WTC11 (cell line): ENCODE data around the gene MCIDAS. TPM values are rescaled to one million over a fixed set of nuclear protein-coding genes. Genes with fewer than 3 reads are reported as not detected.

ENCODE experiments used
- ATAC-seq: fragments of 200-7000 bp; cut with Tn5 transposase; 2 replicates; pipeline ENCODE4 v1.10.0; 2021; ENCODE audit warnings: mild to moderate bottlenecking, moderate library complexity
- CTCF ChIA-PET: fragments of 300-600 bp; sonication (Branson Sonifier 250); formaldehyde crosslinking; loops from one replicate; lab custom pipeline; 2021; ENCODE audit warnings: antibody characterized with exemption; lab: Charles Lee
- POLR2A ChIA-PET: fragments of 350-600 bp; sonication (Branson Sonifier 250); formaldehyde crosslinking; loops from one replicate; lab custom pipeline; 2021; ENCODE audit warnings: antibody characterized with exemption; lab: Charles Lee
- DNase-seq: peaks from one replicate; pipeline ENCODE4 v3.0.0; 2021; ENCODE audit warnings: low spot score
- H3K27ac Mint-ChIP-seq: 2 replicates; pipeline ENCODE4 v1.8.0; 2021; ENCODE audit warnings: mixed read lengths
- H3K27me3 Mint-ChIP-seq: 2 replicates; pipeline ENCODE4 v1.8.0; 2021; ENCODE audit warnings: low read depth, mild to moderate bottlenecking, moderate library complexity, mixed read lengths
- H3K36me3 Mint-ChIP-seq: 2 replicates; pipeline ENCODE4 v1.8.0; 2021; ENCODE audit warnings: mixed read lengths
- H3K4me1 Mint-ChIP-seq: 2 replicates; pipeline ENCODE4 v1.8.0; 2022; ENCODE audit warnings: mixed read lengths
- H3K4me3 Mint-ChIP-seq: 2 replicates; pipeline ENCODE4 v1.8.0; 2021; ENCODE audit warnings: mild to moderate bottlenecking, moderate library complexity, mixed read lengths
- H3K9me3 Mint-ChIP-seq: 2 replicates; pipeline ENCODE4 v1.8.0; 2021; ENCODE audit warnings: mixed read lengths
- AR ChIP-seq: fragments of 250-450 bp; sonication (Bioruptor Pico); IDR thresholded peaks from 2 replicates; pipeline ENCODE4 v1.9.0; 2021; ENCODE audit warnings: mild to moderate bottlenecking
- CBFB ChIP-seq: sonication (generic); formaldehyde crosslinking; IDR thresholded peaks from 2 replicates; pipeline ENCODE4 v1.8.1; 2022; ENCODE audit warnings: mild to moderate bottlenecking, low read depth, missing genetic modification reagents
- E2F5 ChIP-seq: sonication (generic); formaldehyde crosslinking; IDR thresholded peaks from 2 replicates; pipeline ENCODE4 v1.8.1; 2022; ENCODE audit warnings: mild to moderate bottlenecking, moderate library complexity, missing genetic modification reagents
- ELF4 ChIP-seq: sonication (generic); formaldehyde crosslinking; IDR thresholded peaks from 2 replicates; pipeline ENCODE4 v1.8.1; 2022; ENCODE audit warnings: low read depth, mild to moderate bottlenecking, moderate library complexity, missing genetic modification reagents
- FOXP4 ChIP-seq: sonication (generic); formaldehyde crosslinking; IDR thresholded peaks from 2 replicates; pipeline ENCODE4 v1.8.0; 2022; ENCODE audit warnings: mild to moderate bottlenecking, missing genetic modification reagents
- MAX ChIP-seq: sonication (generic); formaldehyde crosslinking; IDR thresholded peaks from 2 replicates; pipeline ENCODE4 v1.8.0; 2022; ENCODE audit warnings: mild to moderate bottlenecking, missing genetic modification reagents
- MYBL2 ChIP-seq: sonication (generic); formaldehyde crosslinking; IDR thresholded peaks from 2 replicates; pipeline ENCODE4 v1.8.1; 2023; ENCODE audit warnings: mild to moderate bottlenecking, moderate library complexity, missing genetic modification reagents
- OVOL2 ChIP-seq: fragments of 250-450 bp; sonication (Bioruptor Pico); IDR thresholded peaks from 2 replicates; pipeline ENCODE4 v1.9.0; 2021; ENCODE audit warnings: mild to moderate bottlenecking, borderline replicate concordance
- PREB ChIP-seq: sonication (generic); formaldehyde crosslinking; IDR thresholded peaks from 2 replicates; pipeline ENCODE4 v1.8.1; 2022; ENCODE audit warnings: mild to moderate bottlenecking, missing genetic modification reagents, moderate library complexity, borderline replicate concordance
- PRRX2 ChIP-seq: fragments of 250-450 bp; sonication (Bioruptor Pico); IDR thresholded peaks from 2 replicates; pipeline ENCODE4 v1.8.0; 2021; ENCODE audit warnings: mild to moderate bottlenecking
- TEAD4 ChIP-seq: sonication (generic); formaldehyde crosslinking; IDR thresholded peaks from 2 replicates; pipeline ENCODE4 v1.8.0; 2022; ENCODE audit warnings: mild to moderate bottlenecking, missing genetic modification reagents
- USF1 ChIP-seq: sonication (generic); formaldehyde crosslinking; IDR thresholded peaks from 2 replicates; pipeline ENCODE4 v1.8.0; 2022; ENCODE audit warnings: mild to moderate bottlenecking, missing genetic modification reagents
- ZNF281 ChIP-seq: sonication (generic); formaldehyde crosslinking; IDR thresholded peaks from 2 replicates; pipeline ENCODE4 v1.8.0; 2023; ENCODE audit warnings: mild to moderate bottlenecking, missing genetic modification reagents
- ZNF671 ChIP-seq: fragments of 250-450 bp; sonication (Bioruptor Pico); IDR thresholded peaks from 2 replicates; pipeline ENCODE4 v1.8.0; 2021; ENCODE audit warnings: mild to moderate bottlenecking
- microRNA-seq: library from miRNA; unstranded; fragments of <30 nt; microRNA quantifications from one replicate; pipeline ENCODE4 v1.2.0, GENCODE V29; 2022; ENCODE audit warnings: borderline number of aligned reads
- total RNA-seq: library from RNA; stranded (reverse); gene quantifications from 3 replicates; pipeline ENCODE4 v1.2.3, GENCODE V29; 2021

MCIDAS gene
- total RNA-seq, 1 experiment from 2014 or later = 0.20 TPM

GRCh38 chr5:55171471-55171870 lies 55.6 kb downstream of the MCIDAS start:
- Mint-ChIP-seq H3K4me1 (peaks cover 27% of the 10 kb centered on the region), H3K36me3 (no peaks in the 10 kb centered on the region), H3K9me3 (no peaks in the 10 kb centered on the region), H3K4me3 (no peak overlapping the region), H3K27me3 (peaks cover 58% of the 10 kb centered on the region), H3K27ac (no peak overlapping the region)
- TF ChIP-seq FOXP4 (no peak), ZNF671 (CRISPR knock-in tag) (no peak), MYBL2 (CRISPR knock-in tag) (no peak), OVOL2 (CRISPR knock-in tag) (no peak), ZNF281 (CRISPR knock-in tag) (no peak), TEAD4 (CRISPR knock-in tag) (no peak), ELF4 (CRISPR knock-in tag) (no peak), AR (CRISPR knock-in tag) (no peak), USF1 (CRISPR knock-in tag) (no peak), CBFB (CRISPR knock-in tag) (no peak), PREB (CRISPR knock-in tag) (no peak), E2F5 (CRISPR knock-in tag) (no peak), PRRX2 (no peak), MAX (CRISPR knock-in tag) (no peak)
- ChIA-PET POLR2A (no interaction called here), CTCF (interaction anchor here (0.5 to 3.8 kb wide), 13 partner anchors 12 to 1038 kb away, joined by 3 to 48 read pairs (median 4); partner anchors contain the start of genes CCNO, GPX8 and MCIDAS)
- DNase-seq (no peak), ATAC-seq (no peak)

Small RNA genes lying within 50 kb of the gene (microRNA-seq; reads per million reads assigned to microRNA genes)
- gene MIR449A (not detected), gene MIR449B (not detected), gene MIR449C (not detected)

Other genes with a start within 250 kb of the MCIDAS start
- not detected in 3 replicates for gene ESM1, start 241.7 kb downstream of the MCIDAS start, total RNA-seq
- gene GZMK, start 203.1 kb downstream of the MCIDAS start, total RNA-seq = not detected in 3 replicates
- not detected in 3 replicates for gene GZMA, start 124.7 kb downstream of the MCIDAS start, total RNA-seq
- gene GPX8, start 67.1 kb downstream of the MCIDAS start, total RNA-seq = 30.6 to 39.2 TPM (median 33.7 TPM) in 3 replicates
- gene CDC20B, start 54.1 kb downstream of the MCIDAS start, total RNA-seq = not detected in 3 replicates
- gene CCNO, start 6.3 kb upstream of the MCIDAS start, total RNA-seq = 0.14 to 0.44 TPM (median 0.24 TPM) in 3 replicates
- gene DHX29, start 80.4 kb upstream of the MCIDAS start, total RNA-seq = 24.9 to 29.7 TPM (median 25.7 TPM) in 3 replicates
- 107 to 113 TPM (median 110 TPM) in 3 replicates for gene MTREX, start 80.7 kb upstream of the MCIDAS start, total RNA-seq